Upper lobe of left lung (tissue), 6 donors: ENCODE measurements around the gene ORM2. TPM values are rescaled to one million over a fixed set of nuclear protein-coding genes. Genes with fewer than 3 reads are reported as not detected.

ENCODE experiments used
- ATAC-seq, 2 donors: fragments of 200-7000 bp; cut with Tn5 transposase; one replicate each; pipeline ENCODE4 v1.9.1; 2022; ENCODE audit warnings: mild to moderate bottlenecking in 2 of 2, moderate library complexity in 2 of 2; ENCODE audit not compliant: low FRiP score in 2 of 2
- DNase-seq, 2 donors: peaks; one replicate each; pipeline ENCODE4 v3.0.0-alpha.2; 2019 to 2020
- H3K27ac ChIP-seq, 4 donors: fragments of 200-600 bp; sonication (generic); one replicate each; pipeline ENCODE4 v1.5.1; 2016 to 2019
- H3K27me3 ChIP-seq, 4 donors: fragments of 200-600 bp; sonication (generic); one replicate each; pipeline ENCODE4 v1.5.1; 2017 to 2019
- H3K36me3 ChIP-seq, 4 donors: fragments of 200-600 bp; sonication (generic); one replicate each; pipeline ENCODE4 v1.5.1; 2016 to 2019
- H3K4me1 ChIP-seq, 4 donors: fragments of 200-600 bp; sonication (generic); one replicate each; pipeline ENCODE4 v1.5.1; 2018 to 2019
- H3K4me3 ChIP-seq, 4 donors: fragments of 200-600 bp; sonication (generic); one replicate each; pipeline ENCODE4 v1.5.1; 2017 to 2019; ENCODE audit warnings: mild to moderate bottlenecking in 2 of 4, moderate library complexity in 1 of 4
- H3K9me3 ChIP-seq, 4 donors: fragments of 200-600 bp; sonication (generic); one replicate each; pipeline ENCODE4 v1.5.1; 2018 to 2019
- EP300 ChIP-seq, 4 donors: sonication (generic); formaldehyde crosslinking; IDR thresholded peaks; one replicate each; pipeline ENCODE4 v1.5.1; 2017; ENCODE audit warnings: antibody characterized with exemption in 4 of 4, control low read depth in 2 of 4
- POLR2A ChIP-seq, 4 donors: fragments of 450-650 bp; IDR thresholded peaks; one replicate each; pipeline ENCODE4 v1.5.1; 2016 to 2017; ENCODE audit warnings: antibody characterized with exemption in 4 of 4, mild to moderate bottlenecking in 2 of 4
- POLR2AphosphoS5 ChIP-seq, 2 donors: sonication (generic); formaldehyde crosslinking; IDR thresholded peaks; one replicate each; pipeline ENCODE4 v1.5.1; 2017; ENCODE audit warnings: antibody characterized with exemption in 2 of 2
- WGBS, 2 donors: methylation state at CpG; one replicate each; pipeline ENCODE4 v1.1.5; 2017 to 2018; 5-methylcytosine and 5-hydroxymethylcytosine counted together
- total RNA-seq, 6 donors: library from RNA; depleted of rRNA in 4 of 6; stranded (reverse); fragments of >200 nt in 4 of 6; gene quantifications; one replicate each; pipeline versions ENCODE4 v1.1.0 to v1.2.1, GENCODE V29; 2016 to 2021
- TF ChIP-seq, protein P1 (sequence below), 6 experiments: fragments of 450-650 bp in 4 of 6; fragments of 200-600 bp in 2 of 6; sonication (generic) in 2 of 6; IDR thresholded peaks; one replicate each; pipeline ENCODE4 v1.5.1; 2016 to 2019; ENCODE audit warnings: antibody characterized with exemption in 6 of 6
- donor health status: DM: no; HTN: no; CAD: no; lungs with moderate emphysema.
- donor health status: DM: no; HTN: yes; CAD: no; lungs with severe emphysema.

ORM2 gene
- total RNA-seq, 6 donors from 2014 or later: 2.2 to 5.5 (median 4.0) TPM; not detected in 2

GRCh38 chr9:114366334-114367128 lies 36.9 kb downstream of the ORM2 start:
- TF ChIP-seq POLR2AphosphoS5 (IDR thresholded peaks at IDR 0.05): no peak
- TF ChIP-seq POLR2A (IDR thresholded peaks at IDR 0.05): peak in 1 of 4 donors; percentile 26
- TF ChIP-seq, protein P1, sequence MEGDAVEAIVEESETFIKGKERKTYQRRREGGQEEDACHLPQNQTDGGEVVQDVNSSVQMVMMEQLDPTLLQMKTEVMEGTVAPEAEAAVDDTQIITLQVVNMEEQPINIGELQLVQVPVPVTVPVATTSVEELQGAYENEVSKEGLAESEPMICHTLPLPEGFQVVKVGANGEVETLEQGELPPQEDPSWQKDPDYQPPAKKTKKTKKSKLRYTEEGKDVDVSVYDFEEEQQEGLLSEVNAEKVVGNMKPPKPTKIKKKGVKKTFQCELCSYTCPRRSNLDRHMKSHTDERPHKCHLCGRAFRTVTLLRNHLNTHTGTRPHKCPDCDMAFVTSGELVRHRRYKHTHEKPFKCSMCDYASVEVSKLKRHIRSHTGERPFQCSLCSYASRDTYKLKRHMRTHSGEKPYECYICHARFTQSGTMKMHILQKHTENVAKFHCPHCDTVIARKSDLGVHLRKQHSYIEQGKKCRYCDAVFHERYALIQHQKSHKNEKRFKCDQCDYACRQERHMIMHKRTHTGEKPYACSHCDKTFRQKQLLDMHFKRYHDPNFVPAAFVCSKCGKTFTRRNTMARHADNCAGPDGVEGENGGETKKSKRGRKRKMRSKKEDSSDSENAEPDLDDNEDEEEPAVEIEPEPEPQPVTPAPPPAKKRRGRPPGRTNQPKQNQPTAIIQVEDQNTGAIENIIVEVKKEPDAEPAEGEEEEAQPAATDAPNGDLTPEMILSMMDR (IDR thresholded peaks at IDR 0.05): no peak
- peak in 1 of 4 donors; percentile 33 for TF ChIP-seq EP300 (IDR thresholded peaks at IDR 0.05)
- H3K27me3 ChIP-seq: no peaks in the 10 kb centered on the region
- no peaks in the 10 kb centered on the region for H3K9me3 ChIP-seq
- peaks cover 16 to 82% (median 37%) of the 10 kb centered on the region in 4 donors for H3K36me3 ChIP-seq
- DNase-seq (no peak), ATAC-seq (peak in 1 of 2 donors; percentile 50)
- WGBS, 2 donors: 32 to 33% methylated on average over 10 of the region's 10 CpGs
- peak overlapping the region; percentile 76 to 88 (median 82) for H3K27ac ChIP-seq
- no peak overlapping the region for H3K4me3 ChIP-seq
- H3K4me1 ChIP-seq: peaks cover 50 to 70% (median 59%) of the 10 kb centered on the region in 4 donors

DNA sequence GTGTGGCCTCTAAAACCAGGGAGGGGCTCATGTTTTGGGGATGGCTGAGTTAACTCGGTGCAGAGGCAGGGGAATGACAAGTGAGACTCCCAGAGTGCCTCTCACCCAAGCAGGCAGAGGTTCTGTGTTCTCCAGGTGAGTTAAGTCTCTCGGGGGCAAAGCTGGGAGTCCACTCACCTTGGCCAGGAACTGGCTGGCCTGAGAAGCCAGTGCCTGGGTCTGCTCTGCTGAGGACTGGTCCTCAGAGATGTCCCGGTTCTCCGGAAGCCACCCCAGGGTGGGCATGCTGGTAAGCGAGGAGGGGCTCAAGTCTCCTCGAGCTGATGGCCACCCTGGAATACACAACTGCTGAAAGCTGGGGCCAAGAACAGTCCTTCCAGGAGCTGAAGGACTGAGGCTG lies 37.7 kb downstream of the ORM2 start:
- 82 to 84% methylated on average over 6 of the region's 6 CpGs for WGBS, 2 donors
- no peak overlapping the region for H3K4me3 ChIP-seq
- H3K9me3 ChIP-seq: no peaks in the 10 kb centered on the region
- no peak for DNase-seq
- H3K4me1 ChIP-seq: peaks cover 58 to 79% (median 67%) of the 10 kb centered on the region in 4 donors
- H3K36me3 ChIP-seq: peaks cover 7 to 76% (median 30%) of the 10 kb centered on the region in 4 donors
- TF ChIP-seq POLR2A (IDR thresholded peaks at IDR 0.05) (no peak), EP300 (IDR thresholded peaks at IDR 0.05) (no peak)
- peak overlapping the region; percentile 76 to 88 (median 82) for H3K27ac ChIP-seq
- ATAC-seq: no peak
- no peaks in the 10 kb centered on the region for H3K27me3 ChIP-seq

DNA sequence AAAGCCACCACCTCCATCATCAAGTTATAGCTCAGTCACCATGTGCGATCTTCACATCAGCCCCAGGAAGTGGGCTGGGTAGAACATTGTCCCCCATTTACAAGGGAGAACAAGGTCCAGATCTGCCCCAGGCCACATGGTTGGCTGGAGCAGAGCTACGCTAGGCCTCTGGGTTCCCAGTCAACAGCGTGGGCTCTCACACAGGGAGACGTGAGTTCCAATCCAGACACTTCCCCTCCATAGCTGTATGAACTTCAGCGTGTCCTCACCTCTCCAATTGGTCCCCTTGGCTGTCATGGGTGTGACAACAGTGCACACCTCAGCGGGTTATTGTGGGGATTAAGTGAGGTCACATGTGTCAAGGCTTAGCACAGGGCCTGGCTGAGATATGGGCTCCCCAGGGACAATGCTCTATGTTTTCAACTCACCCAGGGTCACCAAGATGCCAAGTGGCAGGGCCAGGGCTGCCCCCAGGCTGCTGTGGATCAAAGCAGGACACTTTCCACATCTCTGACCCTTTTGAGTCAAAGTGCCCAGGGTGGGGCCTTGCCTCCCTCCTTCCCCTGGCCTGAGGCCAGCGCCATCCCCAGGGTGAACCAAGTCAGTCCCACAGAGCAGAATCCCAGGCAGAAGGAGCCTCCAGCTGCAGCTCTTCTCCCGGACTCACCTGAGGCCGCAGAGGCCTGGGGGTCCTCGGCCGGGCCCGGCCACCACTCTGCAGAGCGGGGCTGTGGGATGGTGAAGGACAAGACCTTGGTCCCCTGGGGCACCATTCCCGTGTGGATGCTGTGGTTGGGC lies 38.3 kb downstream of the ORM2 start:
- no peak for DNase-seq
- H3K36me3 ChIP-seq: peaks cover 7 to 70% (median 25%) of the 10 kb centered on the region in 4 donors
- H3K4me3 ChIP-seq: no peak overlapping the region
- ATAC-seq: no peak
- 90 to 96% methylated on average over 8 to 14 of the region's 14 CpGs for WGBS, 2 donors
- peak overlapping the region; percentile 76 to 88 (median 82) for H3K27ac ChIP-seq
- H3K9me3 ChIP-seq: no peaks in the 10 kb centered on the region
- TF ChIP-seq EP300 (IDR thresholded peaks at IDR 0.05) (no peak), POLR2A (IDR thresholded peaks at IDR 0.05) (no peak), POLR2AphosphoS5 (IDR thresholded peaks at IDR 0.05) (no peak)
- TF ChIP-seq, protein P1 (IDR thresholded peaks at IDR 0.05): no peak
- H3K4me1 ChIP-seq: peaks cover 64 to 85% (median 73%) of the 10 kb centered on the region in 4 donors
- no peaks in the 10 kb centered on the region for H3K27me3 ChIP-seq

- Histone ChIP-seq H3K27ac (peak overlapping the region; percentile 78 to 88 (median 86)), H3K36me3 (peaks cover 7 to 68% (median 28%) of the 10 kb centered on the region in 4 donors), H3K9me3 (no peaks in the 10 kb centered on the region), H3K27me3 (no peaks in the 10 kb centered on the region), H3K4me3 (no peak overlapping the region), H3K4me1 (peaks cover 61 to 86% (median 73%) of the 10 kb centered on the region in 4 donors)
- ATAC-seq: no peak
- no peak for DNase-seq
- WGBS, 2 donors: 86 to 87% methylated on average over 9 of the region's 9 CpGs
- no peak for TF ChIP-seq POLR2AphosphoS5 (IDR thresholded peaks at IDR 0.05)
- TF ChIP-seq EP300 (IDR thresholded peaks at IDR 0.05): peak in 1 of 4 donors; percentile 53
- no peak for TF ChIP-seq POLR2A (IDR thresholded peaks at IDR 0.05)
- TF ChIP-seq, protein P1 (IDR thresholded peaks at IDR 0.05): no peak
Observed at GRCh38 chr9:114369216-114370130, 39.8 kb downstream of the ORM2 start.
